Fibroblast of peridontal ligament (primary cell): Measurements from ENCODE around the gene DCLK1.

Source experiments
- DNase-seq: peaks from one replicate; pipeline ENCODE4 v3.0.0-alpha.2; 2010; ENCODE audit errors: extremely low read depth

The DCLK1 gene

GRCh38 chr13:35947315-35947714, 183.9 kb downstream of the DCLK1 start:
- no peak for DNase-seq

GRCh38 chr13:35945368-35945767, 185.8 kb downstream of the DCLK1 start:
- DNase-seq = no peak

GRCh38 chr13:35941374-35941773, 189.8 kb downstream of the DCLK1 start:
- DNase-seq = no peak

GRCh38 chr13:35940734-35941133, 190.4 kb downstream of the DCLK1 start:
- DNase-seq = no peak

- no peak for DNase-seq
These were observed 194.8 kb downstream of the DCLK1 start for GRCh38 chr13:35936246-35936978.

- DNase-seq = peak; percentile 36
These were observed 200.2 kb downstream of the DCLK1 start for GRCh38 chr13:35930665-35931631.

GRCh38 chr13:35927567-35928021, 203.6 kb downstream of the DCLK1 start:
- peak; percentile 72 for DNase-seq

GRCh38 chr13:35926859-35927530, 204.2 kb downstream of the DCLK1 start:
- peak; percentile 50 for DNase-seq

GRCh38 chr13:35925669-35926068, 205.5 kb downstream of the DCLK1 start:
- no peak for DNase-seq

- DNase-seq = peak; percentile 29
These were observed 207.8 kb downstream of the DCLK1 start for GRCh38 chr13:35923347-35923746.

GRCh38 chr13:35920816-35921215, 210.4 kb downstream of the DCLK1 start:
- DNase-seq = no peak

- peak; percentile 58 for DNase-seq
These were observed 213.1 kb downstream of the DCLK1 start for GRCh38 chr13:35917942-35918645.

GRCh38 chr13:35917252-35917941, 213.8 kb downstream of the DCLK1 start:
- no peak for DNase-seq

GRCh38 chr13:35916146-35916545, 215.0 kb downstream of the DCLK1 start:
- no peak for DNase-seq

GRCh38 chr13:35914662-35915061, 216.5 kb downstream of the DCLK1 start:
- DNase-seq = no peak

- DNase-seq = no peak
These were observed 218.3 kb downstream of the DCLK1 start for GRCh38 chr13:35912841-35913240.

GRCh38 chr13:35909837-35910540, 221.2 kb downstream of the DCLK1 start:
- no peak for DNase-seq

GRCh38 chr13:35909091-35909490, 222.1 kb downstream of the DCLK1 start:
- DNase-seq = no peak

- no peak for DNase-seq
These were observed 223.0 kb downstream of the DCLK1 start for GRCh38 chr13:35908226-35908625.

GRCh38 chr13:35906636-35907035, 224.5 kb downstream of the DCLK1 start:
- DNase-seq = no peak
